ENCODE results near the gene PLA2G2A. TPM values are rescaled to one million over a fixed set of nuclear protein-coding genes. Genes with fewer than 3 reads are reported as not detected.
A peak's percentile ranks its signal among the peaks of the same experiment; 100 is the strongest.

PLA2G2A gene
- total RNA-seq, 1 experiment from 2014 or later, result 9.2 TPM

GRCh38 chr1:19974822-19975416, 4.5 kb downstream of the PLA2G2A start:
- Histone ChIP-seq H3K36me3 (ENCODE audit: control insufficient read depth, insufficient read depth, low read length) (no peaks in the 10 kb centered on the region), H3K4me1 (peaks cover 20% of the 10 kb centered on the region), H3K9me3 (no peaks in the 10 kb centered on the region; the same call in 1 of the 2 replicates), H3K27me3 (replicated peaks; ENCODE audit: control insufficient read depth, insufficient read depth, low read length) (no peaks in the 10 kb centered on the region), H3K4me3 (ENCODE audit: low read depth, low read length) (no peak overlapping the region)
- Mint-ChIP-seq H3K36me3 (ENCODE audit: insufficient read depth, unreplicated experiment) (no peaks in the 10 kb centered on the region), H3K27ac (ENCODE audit: unreplicated experiment) (peak overlapping the region; percentile 42), H3K9me3 (ENCODE audit: unreplicated experiment) (peaks cover 21% of the 10 kb centered on the region), H3K27me3 (ENCODE audit: insufficient read depth, unreplicated experiment) (no peaks in the 10 kb centered on the region), H3K4me3 (ENCODE audit: unreplicated experiment) (no peak overlapping the region), H3K4me1 (ENCODE audit: low read depth, unreplicated experiment) (peaks cover 8% of the 10 kb centered on the region)
- POLR2A ChIA-PET, result no interaction called here
- peak; percentile 62 to 69 for DNase-seq
- CTCF ChIA-PET, result interaction anchor here (0.6 to 1.4 kb wide), 9 partner anchors 13 to 690 kb away, joined by 3 to 19 read pairs (median 4); no protein-coding TSS in a partner anchor
- intact Hi-C loops (cut with micrococcal nuclease; ENCODE audit: unreplicated experiment), result loop anchor here (1.0 to 2.0 kb wide), 4 partner anchors 28 to 220 kb away; no protein-coding TSS in a partner anchor
- TF ChIP-seq CTCF (IDR thresholded peaks at IDR 0.05; ENCODE audit: insufficient read depth in 1 of 2, low read depth in 1 of 2, low read length in 1 of 2, severe bottlenecking in 1 of 2, unreplicated experiment in 1 of 2), result peak; percentile 71 to 92
- no TSS peak for BruUV-seq (replicated peaks)

GRCh38 chr1:19973616-19974015, 5.8 kb downstream of the PLA2G2A start:
- H3K4me3 Mint-ChIP-seq (ENCODE audit: unreplicated experiment), result no peak overlapping the region
- POLR2A ChIA-PET, result no interaction called here
- H3K36me3 Mint-ChIP-seq (ENCODE audit: insufficient read depth, unreplicated experiment), result no peaks in the 10 kb centered on the region
- BruUV-seq (replicated peaks), result no TSS peak
- H3K27me3 Mint-ChIP-seq (ENCODE audit: insufficient read depth, unreplicated experiment), result no peaks in the 10 kb centered on the region
- peaks cover 21% of the 10 kb centered on the region for H3K9me3 Mint-ChIP-seq (ENCODE audit: unreplicated experiment)
- intact Hi-C loops (cut with micrococcal nuclease; ENCODE audit: unreplicated experiment), result loop anchor here (2.0 kb wide), 1 partner anchor 27 kb away; no protein-coding TSS in a partner anchor
- Histone ChIP-seq H3K36me3 (ENCODE audit: control insufficient read depth, insufficient read depth, low read length) (no peaks in the 10 kb centered on the region), H3K4me1 (peaks cover 12% of the 10 kb centered on the region), H3K4me3 (ENCODE audit: low read depth, low read length) (no peak overlapping the region), H3K27me3 (replicated peaks; ENCODE audit: control insufficient read depth, insufficient read depth, low read length) (no peaks in the 10 kb centered on the region), H3K9me3 (no peaks in the 10 kb centered on the region; the same call in 1 of the 2 replicates)
- DNase-seq, result no peak
- H3K4me1 Mint-ChIP-seq (ENCODE audit: low read depth, unreplicated experiment), result no peaks in the 10 kb centered on the region
- no peak for TF ChIP-seq CTCF (IDR thresholded peaks at IDR 0.05; ENCODE audit: insufficient read depth in 1 of 2, low read depth in 1 of 2, low read length in 1 of 2, severe bottlenecking in 1 of 2, unreplicated experiment in 1 of 2)
- CTCF ChIA-PET, result no interaction called here
- no peak overlapping the region for H3K27ac Mint-ChIP-seq (ENCODE audit: unreplicated experiment)

GRCh38 chr1:19971664-19972063, 7.8 kb downstream of the PLA2G2A start:
- ChIA-PET POLR2A (no interaction called here), CTCF (interaction anchor here (0.7 kb wide), 1 partner anchor 72 kb away, joined by 4 read pairs; no protein-coding TSS in a partner anchor)
- intact Hi-C loops (cut with micrococcal nuclease; ENCODE audit: unreplicated experiment), result no loop called here
- Mint-ChIP-seq H3K9me3 (ENCODE audit: unreplicated experiment) (peaks cover 33% of the 10 kb centered on the region), H3K4me3 (ENCODE audit: unreplicated experiment) (no peak overlapping the region), H3K4me1 (ENCODE audit: low read depth, unreplicated experiment) (no peaks in the 10 kb centered on the region), H3K36me3 (ENCODE audit: insufficient read depth, unreplicated experiment) (peaks cover 4% of the 10 kb centered on the region), H3K27ac (ENCODE audit: unreplicated experiment) (no peak overlapping the region), H3K27me3 (ENCODE audit: insufficient read depth, unreplicated experiment) (no peaks in the 10 kb centered on the region)
- Histone ChIP-seq H3K4me1 (peaks cover 12% of the 10 kb centered on the region), H3K36me3 (ENCODE audit: control insufficient read depth, insufficient read depth, low read length) (no peaks in the 10 kb centered on the region), H3K9me3 (no peaks in the 10 kb centered on the region; the same call in 1 of the 2 replicates), H3K27me3 (replicated peaks; ENCODE audit: control insufficient read depth, insufficient read depth, low read length) (no peaks in the 10 kb centered on the region), H3K4me3 (ENCODE audit: low read depth, low read length) (no peak overlapping the region)
- no TSS peak for BruUV-seq (replicated peaks)
- no peak for TF ChIP-seq CTCF (IDR thresholded peaks at IDR 0.05; ENCODE audit: insufficient read depth in 1 of 2, low read depth in 1 of 2, low read length in 1 of 2, severe bottlenecking in 1 of 2, unreplicated experiment in 1 of 2)
- no peak for DNase-seq
